NCI-H510A treated with DMSO at 0.1 percent for 48 hours (cell line): Measurements from ENCODE around the gene SLC22A16.
"Not testable (repeated sequence)": the region's sequence is repeated elsewhere in the genome, so short reads cannot be mapped to it uniquely, and the experiment has no call there.

Source experiments
- DNase-seq: peaks from one replicate; lab custom pipeline; 2025; lab: John Stamatoyannopoulos, UW

Gene SLC22A16

DNA sequence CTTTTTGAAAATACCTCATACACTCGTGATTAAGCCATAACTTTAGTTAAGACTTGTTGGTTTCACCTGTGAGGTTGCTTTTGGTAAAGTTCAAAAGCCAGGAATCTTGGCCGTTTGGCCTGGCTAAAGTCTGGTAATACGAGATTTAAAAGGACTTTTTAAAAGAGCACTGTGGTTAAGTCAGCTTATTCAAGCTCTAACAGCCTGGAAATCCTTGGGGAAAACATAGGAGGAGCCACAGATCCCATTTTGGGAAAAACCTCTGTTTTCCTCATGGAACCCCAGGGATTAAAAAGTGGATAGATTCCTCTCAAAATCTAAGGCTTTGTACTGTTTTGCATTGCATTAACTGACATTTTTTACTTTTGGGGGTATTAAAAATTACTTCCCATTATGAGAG lies 13.7 kb upstream of the SLC22A16 start:
- DNase-seq = no peak

DNA sequence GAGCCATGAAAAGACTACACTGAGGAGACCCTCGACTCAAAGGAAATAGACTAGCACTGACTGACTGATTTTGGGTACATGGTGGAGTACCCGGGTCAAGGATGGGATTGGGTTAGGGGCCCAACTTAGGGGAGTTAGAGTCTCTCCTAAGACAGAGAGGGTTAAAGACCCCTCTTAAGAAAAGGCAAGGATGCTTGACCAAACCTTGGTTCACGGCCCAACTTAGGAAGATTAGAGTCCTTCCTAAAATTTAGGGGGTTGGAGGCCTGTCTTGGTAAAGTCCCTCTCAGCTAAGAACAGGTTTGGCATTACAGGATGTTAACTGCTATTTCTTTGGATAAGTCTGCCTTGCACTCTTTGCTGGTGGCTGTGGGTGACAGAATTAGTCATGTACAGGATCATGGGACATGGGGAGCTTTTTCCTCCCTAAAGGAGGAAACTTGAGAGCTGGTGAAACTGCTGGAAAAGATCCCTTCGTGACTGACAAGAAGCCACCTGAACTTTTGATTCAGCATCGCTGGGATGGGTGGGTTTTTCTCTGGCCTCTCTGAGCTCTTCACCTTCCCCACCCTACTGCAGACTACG lies 12.3 kb upstream of the SLC22A16 start:
- DNase-seq = no peak

DNA sequence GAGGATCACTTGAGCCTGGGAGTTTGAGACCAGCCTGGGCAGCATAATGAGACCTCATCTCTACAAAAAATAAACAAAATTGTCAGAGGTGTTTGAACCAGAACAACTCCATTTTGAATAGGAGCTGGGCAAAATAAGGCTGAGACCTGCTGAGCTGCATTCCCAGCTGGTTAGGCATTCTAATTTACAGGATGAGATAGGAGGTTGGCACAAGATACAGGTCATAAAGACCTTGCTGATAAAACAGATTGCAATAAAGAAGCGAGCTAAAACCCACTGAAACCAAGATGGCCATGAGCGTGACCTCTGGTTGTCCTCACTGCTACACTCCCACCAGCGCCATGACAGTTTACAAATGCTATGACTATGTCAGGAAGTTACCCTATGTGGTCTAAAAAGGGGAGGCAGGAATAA lies 11.6 kb upstream of the SLC22A16 start:
- not testable (repeated sequence) for DNase-seq

DNA sequence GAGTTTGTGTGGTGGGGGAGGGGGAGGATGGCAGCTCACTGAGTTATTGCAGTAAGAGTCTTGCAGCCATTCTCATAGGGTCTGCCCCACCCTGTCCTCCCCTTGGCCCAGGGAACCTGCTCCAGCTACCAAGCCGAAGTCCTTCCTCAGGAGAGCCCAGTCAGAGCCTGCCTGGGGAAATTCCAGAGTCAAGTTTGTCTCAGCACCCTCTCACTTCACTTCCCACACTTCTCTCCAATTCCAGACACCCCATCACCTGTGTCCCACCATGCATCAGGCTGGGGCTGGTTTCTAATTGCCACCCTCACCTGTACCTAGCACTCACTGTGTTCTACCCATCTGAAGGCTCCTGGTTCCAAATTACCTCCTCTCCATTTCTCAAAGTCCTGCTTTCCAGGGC lies 10.3 kb upstream of the SLC22A16 start:
- DNase-seq = no peak

DNA sequence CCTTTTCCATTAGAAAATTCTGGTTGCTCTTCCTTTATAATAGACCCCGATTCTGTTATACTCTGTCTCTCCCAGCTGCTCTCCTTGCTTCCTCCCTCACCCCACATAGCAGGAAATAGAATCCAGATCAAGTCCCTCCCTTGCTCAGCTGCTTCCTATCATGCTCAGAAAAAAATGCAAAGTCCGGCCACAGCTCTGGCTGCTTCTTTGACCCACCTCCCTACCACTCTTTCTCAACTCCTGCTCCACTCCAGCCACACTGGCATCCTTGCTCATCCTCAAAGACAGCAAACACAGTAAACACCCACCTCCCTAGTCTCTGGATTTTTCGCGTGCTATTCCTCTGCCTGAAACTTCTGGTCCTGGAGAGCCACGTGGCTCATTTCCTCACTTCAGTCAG lies 9.1 kb upstream of the SLC22A16 start:
- no peak for DNase-seq

DNA sequence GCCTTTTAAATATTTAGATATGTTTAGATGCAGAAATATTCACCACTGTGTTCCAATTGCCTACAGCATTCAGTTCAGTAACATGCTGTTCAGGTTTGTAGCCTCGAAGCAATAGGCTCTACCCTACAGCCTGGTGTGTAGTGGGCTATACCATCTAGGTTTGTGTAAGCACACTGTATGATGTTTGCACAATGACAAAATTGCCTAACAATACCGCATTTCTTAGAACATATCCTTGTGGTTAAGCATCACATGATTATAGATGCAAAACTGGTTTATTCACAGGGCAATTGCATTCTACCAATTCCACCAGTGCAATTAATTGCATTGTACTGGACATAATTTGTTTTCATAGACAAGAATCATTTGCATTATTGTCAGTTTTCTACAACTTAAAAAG lies 7.9 kb upstream of the SLC22A16 start:
- no peak for DNase-seq

DNA sequence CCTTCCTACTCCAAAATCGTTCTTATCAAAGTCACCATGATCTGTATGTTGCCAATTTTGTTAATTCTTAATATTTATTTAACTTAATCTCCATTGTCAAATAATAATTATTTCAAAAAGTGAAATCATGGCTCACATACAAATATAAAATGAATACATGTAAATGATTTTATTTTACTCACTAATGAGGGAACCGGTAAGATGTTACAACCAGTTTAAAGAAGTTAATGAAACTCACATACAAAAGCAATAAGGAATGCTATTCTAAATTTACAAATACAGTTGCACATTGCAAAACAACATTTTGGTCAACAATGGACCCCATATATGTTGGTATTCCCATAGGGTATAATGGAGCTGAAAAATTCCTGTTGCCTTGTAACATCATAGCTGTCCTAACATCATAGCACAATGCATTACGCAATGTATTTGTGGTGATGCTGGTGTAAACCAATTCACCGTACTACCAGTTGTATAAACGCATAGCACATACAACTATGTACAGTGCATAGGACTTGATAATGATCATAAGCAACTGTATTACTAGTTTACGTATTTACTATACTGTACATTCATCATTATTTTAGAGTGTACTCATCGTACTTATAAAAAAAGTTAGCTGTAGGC lies 6.5 kb upstream of the SLC22A16 start:
- no peak for DNase-seq

DNA sequence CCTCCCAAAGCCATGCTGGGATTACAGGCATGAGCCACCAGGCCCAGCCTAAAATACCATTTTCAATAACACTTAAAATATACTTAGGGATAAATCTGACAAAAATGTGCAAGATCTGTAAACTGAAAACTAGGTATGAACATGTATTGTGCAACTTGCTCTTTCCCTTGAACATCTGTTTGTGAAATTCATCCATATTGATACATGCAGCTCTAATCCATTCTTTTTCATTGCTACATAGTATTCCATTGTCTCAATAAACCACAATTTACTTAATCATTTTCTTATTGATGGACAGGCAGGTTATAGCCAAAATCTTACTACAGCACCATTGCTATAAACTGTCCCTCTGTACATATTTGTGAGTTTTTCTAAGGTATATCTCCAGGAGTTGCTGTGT lies 4.7 kb upstream of the SLC22A16 start:
- DNase-seq = no peak

DNA sequence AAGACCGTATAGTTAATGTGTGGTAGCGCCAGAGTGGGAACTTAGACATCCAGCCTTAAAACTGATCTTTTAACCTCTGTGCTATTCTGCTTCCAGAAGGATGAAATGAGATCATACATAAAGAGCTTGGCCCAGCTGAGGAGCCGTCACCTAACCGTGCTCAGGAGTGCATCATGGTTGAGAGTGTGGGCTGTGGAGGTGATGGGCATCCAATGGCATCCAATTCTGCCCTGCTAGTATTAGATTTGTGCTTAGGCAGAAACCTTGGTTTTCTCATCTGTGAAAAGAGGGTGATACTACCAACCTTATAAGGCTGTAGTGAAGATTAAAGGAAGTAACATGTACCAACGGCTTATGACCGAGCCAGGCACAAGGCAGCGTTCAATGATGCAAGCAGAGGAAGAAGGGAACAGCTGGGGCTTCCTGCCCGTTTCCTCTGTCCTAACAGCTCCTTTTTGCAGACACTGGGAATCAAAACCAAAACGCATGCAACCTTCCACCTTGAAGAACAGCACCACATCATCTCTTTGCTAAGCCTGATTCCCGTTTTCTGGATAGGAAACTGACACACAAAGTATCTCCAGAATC lies 1.3 kb downstream of the SLC22A16 start:
- DNase-seq = no peak

DNA sequence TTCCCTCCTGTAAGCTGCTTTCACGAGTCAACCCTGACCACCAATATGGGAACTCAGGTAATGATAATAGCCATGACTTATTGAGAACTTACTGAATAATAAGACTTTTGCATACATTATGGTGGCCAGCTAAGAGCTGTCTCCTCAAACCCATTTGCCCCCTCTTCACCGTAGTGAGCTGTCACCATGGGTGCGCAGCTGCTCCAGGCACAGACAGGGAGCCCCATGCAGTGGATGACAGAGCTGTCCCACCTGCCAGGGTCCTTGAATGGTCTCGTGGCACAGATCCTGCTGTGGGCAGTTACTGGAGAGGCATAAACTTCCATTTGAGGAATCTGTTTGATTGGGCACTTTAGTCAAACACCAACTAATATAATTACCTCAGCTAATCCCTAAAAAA lies 1.9 kb downstream of the SLC22A16 start:
- DNase-seq = no peak

DNA sequence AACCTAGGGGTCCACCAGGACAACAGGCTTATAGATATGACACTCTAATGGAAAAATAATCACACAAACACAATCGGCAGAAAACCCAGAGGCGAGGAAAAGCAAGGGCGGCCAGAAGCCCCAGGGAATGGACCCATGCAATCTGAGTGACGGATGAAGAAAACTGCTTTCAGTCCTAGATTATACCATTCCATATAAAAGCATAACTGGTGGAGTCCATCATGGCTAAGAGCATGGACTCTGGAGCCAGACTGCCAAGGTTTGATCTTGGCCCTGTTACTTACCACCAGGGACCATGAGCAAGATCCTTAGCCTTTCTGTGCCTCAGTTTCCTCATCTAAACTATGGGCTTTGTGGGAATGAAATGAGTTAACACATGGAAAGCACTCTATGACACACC lies 3.7 kb downstream of the SLC22A16 start:
- no peak for DNase-seq

DNA sequence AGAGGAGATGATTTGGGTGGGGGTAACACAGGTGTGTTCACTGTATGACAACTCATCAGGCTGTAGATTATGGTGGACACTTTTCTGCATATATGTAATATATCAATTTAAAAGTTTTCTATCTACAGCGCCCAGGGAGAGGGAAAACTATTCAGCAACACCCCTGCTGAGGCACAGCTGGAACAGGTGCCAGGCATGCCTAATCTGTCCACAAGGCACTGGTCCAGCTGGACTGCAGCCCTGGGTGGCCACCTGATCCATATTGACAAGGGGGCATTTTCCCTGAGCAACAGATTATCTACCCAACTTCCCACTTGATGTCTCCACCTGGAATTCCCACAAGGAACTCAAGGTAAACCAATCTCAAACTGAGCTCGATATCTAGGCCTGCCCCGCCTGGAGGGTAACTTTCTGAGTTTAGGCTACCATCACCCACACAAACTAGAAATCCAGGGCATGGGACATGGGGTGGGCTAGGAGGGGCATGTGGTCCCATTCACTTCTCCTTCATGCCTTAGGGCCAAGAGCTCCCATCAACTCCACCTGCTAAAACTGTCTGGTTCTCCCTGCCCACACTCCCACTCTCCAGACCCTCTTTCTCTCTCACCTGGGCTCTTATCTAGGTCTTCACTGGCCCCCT lies 4.6 kb downstream of the SLC22A16 start:
- no peak for DNase-seq

DNA sequence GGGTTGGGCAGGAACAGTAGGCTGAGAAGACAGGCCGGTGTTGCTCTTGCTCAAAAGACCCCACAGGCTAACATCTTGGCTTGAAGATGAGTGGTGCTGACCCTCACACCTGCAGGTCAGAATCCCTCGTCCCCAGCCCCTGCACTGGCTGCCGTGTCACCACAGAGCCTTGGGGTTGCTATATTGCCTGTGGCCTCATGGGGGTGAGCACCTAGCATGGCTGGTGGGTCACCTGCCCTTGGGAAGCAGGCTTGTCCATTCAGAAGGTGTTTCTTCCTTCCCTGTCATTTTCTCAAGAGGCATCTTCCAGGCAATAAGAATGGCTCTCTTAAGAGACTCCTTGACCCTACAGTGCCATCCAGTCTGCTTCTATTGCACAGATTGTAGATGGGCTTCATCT lies 7.7 kb downstream of the SLC22A16 start:
- no peak for DNase-seq

DNA sequence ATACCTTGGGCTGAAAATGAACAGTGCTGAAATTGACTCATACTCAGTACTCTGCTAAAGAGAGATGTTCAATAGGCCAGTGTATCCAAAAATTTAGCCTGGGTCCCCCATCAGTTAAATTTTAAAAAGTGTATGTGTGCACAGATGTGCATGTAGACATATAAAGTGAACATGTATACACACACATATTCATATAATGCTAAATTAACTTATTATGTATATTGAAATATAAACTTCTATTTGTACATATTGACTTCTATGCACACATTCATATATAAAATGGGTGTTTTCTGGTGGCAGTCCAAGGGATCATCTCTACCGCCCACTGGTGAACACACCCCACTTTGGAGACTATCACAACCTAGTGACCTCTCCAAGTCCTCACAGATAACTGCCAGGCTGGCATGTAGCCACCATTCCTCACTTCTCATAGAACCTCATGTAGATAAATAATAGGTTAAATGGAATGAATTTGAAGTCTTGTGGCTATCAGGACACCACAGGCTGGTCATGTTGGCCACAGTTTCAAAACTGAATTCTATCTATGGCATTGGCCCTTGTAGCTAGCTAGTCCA lies 8.8 kb downstream of the SLC22A16 start:
- no peak for DNase-seq

DNA sequence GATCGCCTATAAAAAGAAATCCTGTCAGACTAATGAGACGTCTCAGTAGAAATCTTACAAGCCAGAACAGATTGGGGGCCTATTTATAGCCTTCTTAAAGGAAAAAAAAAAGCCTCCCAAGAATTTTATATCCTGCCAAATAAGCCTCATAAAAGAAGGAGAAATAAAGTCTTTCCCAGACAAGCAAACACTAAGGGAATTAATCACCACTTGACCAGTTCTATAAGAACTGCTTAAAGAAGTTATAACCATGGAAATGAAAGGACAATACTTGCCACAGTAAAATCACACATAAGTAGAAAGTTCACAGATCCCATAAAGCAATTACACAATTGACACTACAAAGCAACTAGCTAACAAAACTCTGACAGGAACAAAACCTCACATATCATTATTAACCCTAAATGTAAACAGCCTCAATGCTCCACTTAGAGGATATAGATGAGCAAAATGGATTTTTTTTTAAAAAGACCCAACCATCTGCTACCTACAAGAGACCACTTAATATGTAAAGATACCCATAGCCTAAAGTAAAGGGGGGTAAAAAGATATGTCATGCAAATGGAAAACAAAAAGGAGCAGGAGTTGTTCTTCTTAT lies 13.4 kb downstream of the SLC22A16 start:
- DNase-seq = no peak

DNA sequence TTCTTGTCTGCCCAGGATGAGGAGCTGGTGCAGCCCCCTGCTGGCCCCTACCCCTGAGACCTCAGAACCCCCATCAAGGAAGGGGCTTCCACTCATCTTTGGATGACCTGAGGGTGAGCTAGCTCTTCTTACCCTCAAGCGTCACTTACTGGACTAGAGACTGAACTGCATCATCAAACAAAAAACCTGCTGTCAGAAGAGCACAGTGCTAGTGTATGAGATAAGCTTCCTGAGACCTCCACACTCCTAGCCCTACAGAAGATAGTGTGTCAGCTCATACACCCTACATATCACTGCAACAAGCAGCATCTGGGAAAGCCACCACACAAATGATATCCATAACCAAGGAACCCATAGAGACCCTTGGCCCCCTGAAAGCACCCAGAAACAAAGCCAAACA lies 15.0 kb downstream of the SLC22A16 start:
- no peak for DNase-seq

DNA sequence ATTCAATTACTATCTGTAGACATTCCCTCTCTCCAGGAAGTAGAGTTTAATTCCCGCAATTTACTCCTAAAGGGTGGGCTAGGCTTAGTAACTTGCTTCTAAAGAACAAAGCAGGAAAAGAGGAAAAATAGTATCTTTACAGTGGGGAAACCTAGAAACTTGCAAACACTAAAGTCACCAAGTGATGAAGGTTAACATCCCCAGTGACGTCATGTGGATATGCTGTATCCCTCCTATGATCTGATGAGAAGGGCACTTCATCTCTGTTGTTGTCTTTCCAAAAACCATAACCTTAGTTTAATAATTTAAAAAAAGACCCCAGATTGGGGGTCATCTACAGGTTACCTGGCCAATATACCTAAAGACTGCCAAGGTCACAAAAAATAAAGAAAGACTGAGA lies 17.3 kb downstream of the SLC22A16 start:
- DNase-seq = no peak

DNA sequence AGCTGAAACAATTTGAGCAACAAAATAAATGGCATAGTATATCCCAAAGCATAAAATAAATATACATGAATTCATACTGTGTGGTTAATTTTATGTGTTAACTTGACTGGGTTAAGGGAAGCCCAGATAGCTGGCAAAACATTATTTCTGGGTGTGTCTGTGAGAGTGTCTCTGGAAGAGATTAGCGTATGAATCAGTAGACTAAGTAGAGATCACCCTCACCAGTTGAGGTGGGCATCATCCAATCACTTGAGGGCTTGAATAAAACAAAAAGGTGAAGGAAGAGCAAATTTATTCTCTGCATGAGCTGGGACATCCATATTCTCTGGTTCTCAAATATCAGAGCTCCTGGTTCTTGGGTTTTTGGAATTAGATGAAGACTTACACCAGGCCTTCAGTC lies 17.9 kb downstream of the SLC22A16 start:
- DNase-seq = no peak

DNA sequence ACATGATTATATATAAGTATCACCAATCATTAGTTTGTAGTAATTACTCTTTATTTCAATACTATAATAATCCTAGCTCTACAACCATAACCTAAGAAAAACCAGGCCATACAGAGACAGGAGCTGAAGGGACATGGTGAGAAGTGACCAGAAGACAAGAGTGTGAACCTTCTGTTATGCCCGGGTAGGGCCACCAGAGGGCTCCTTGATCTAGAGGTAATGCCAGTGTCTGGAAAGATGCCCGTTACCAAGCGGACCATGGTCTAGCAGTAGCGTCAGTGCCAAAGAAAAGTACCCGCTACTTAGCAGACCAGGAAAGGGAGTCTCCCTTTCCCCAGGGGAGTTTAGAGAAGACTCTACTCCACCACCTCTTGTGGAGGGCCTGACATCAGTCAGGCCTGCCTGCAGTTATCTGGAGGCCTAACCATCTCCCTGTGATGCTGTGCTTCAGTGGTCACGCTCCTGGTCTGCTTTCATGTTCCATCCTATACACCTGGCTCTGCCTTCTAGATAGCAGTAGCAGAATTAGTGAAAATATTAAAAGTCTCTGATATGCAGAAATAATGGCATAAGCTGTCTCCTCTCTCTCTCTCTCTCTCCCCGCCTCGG lies 18.7 kb downstream of the SLC22A16 start:
- not testable (repeated sequence) for DNase-seq

DNA sequence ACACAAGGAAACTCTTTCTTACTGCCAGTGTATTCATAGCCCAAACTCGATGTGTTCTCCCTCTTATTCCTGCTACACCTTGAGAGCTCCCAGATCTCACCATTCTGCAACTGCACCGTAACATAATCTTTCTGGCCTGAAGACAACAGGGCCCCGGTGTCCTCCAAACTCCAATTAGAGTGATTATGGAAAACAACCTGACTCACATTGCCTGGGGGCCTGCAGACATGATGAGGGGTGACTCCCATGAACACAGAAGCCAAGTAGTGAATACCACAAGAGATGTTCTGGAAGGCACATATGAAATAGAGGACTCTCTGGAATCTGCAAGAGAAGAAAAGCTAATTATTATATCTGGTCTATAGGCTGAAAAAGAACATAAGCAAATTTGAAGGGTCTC lies 19.7 kb downstream of the SLC22A16 start:
- no peak for DNase-seq

DNA sequence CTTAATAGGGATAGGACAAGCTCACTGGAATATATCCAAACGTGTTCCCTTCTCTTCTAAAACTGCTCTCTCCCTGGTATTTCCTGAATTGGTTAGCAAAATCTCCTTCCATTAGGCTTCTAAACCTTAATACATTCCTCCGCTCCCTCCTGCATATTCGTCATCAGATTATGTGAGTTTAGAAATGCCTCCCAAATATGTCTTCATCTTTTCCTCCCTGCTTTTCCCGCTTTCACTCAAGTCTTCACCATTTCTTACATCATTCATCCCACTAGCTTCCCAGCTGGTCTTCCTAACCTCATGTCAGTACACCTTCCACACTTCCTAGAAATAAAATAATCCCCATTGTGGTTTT lies 26.9 kb downstream of the SLC22A16 start:
- DNase-seq = no peak

DNA sequence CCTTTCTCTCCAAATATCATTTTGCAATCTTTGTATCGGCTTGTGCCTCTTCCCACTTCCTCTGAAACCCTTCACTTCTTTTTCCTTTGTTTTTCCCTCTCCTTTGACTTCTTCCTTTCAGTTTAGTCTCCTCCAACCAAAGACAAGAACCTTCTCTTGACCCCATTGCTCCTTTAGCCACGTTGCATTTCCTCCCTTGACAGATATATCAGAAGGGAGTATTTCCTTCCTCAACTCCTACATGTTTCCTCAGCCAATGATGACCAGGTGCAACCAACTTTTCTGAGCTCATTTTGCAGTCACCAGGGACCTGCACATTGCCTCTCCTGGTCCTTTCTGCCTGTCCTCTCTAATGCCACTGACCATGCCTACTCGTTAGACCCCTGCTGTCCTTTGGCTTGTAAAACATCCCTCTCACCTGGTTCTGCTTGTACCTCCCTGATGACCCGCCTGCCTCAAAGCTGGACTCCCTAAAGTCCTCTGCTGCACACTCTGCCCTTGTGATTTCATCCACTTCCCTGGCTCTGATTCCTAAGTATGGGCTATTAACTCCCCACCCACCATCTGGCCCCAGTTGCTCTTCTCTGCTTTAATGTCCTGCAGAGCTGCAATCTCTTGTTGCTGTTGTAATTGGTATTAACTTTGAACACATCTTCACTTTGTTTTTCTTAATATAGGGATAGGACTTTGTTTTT lies 27.4 kb downstream of the SLC22A16 start:
- DNase-seq = no peak
